ENCODE measurements around the gene EPHB3.

The EPHB3 gene

GRCh38 chr3:184543843-184544512 is 17.6 kb upstream of the EPHB3 start:
- DNase-seq, result peak; percentile 64

GRCh38 chr3:184544513-184544861 is 17.1 kb upstream of the EPHB3 start:
- DNase-seq, result no peak

GRCh38 chr3:184545769-184546168 is 15.8 kb upstream of the EPHB3 start:
- no peak for DNase-seq

GRCh38 chr3:184546252-184546651 is 15.3 kb upstream of the EPHB3 start:
- peak; percentile 97 for DNase-seq

- DNase-seq, result no peak
Observed at GRCh38 chr3:184549796-184550577, 11.6 kb upstream of the EPHB3 start.

GRCh38 chr3:184551103-184551502 is 10.5 kb upstream of the EPHB3 start:
- no peak for DNase-seq

- no peak for DNase-seq
Observed at GRCh38 chr3:184551614-184552256, 9.8 kb upstream of the EPHB3 start.

- DNase-seq, result no peak
Observed at GRCh38 chr3:184552296-184552695, 9.3 kb upstream of the EPHB3 start.

GRCh38 chr3:184552863-184553262 is 8.7 kb upstream of the EPHB3 start:
- no peak for DNase-seq

- no peak for DNase-seq
Observed at GRCh38 chr3:184553385-184553784, 8.2 kb upstream of the EPHB3 start.

GRCh38 chr3:184554461-184554860 is 7.1 kb upstream of the EPHB3 start:
- DNase-seq, result no peak

GRCh38 chr3:184556582-184557347 is 4.8 kb upstream of the EPHB3 start:
- no peak for DNase-seq

- no peak for DNase-seq
Observed at GRCh38 chr3:184557348-184557950, 4.1 kb upstream of the EPHB3 start.

GRCh38 chr3:184558726-184559125 is 2.9 kb upstream of the EPHB3 start:
- no peak for DNase-seq

- no peak for DNase-seq
Observed at GRCh38 chr3:184559336-184559735, 2.2 kb upstream of the EPHB3 start.

GRCh38 chr3:184560531-184560930 is 1.1 kb upstream of the EPHB3 start:
- DNase-seq, result no peak

- no peak for DNase-seq
Observed at GRCh38 chr3:184561913-184562877, 610 bp downstream of the EPHB3 start.

- no peak for DNase-seq
Observed at GRCh38 chr3:184562878-184563560, 1.4 kb downstream of the EPHB3 start.

- DNase-seq, result no peak
Observed at GRCh38 chr3:184563561-184563925, 2.0 kb downstream of the EPHB3 start.

GRCh38 chr3:184563941-184564684 is 2.5 kb downstream of the EPHB3 start:
- DNase-seq, result no peak

Data from MV-4-11 (cell line).